ENCODE results near the gene RNU6-9. TPM values are rescaled to one million over a fixed set of nuclear protein-coding genes. Genes with fewer than 3 reads are reported as not detected.

Gene RNU6-9
- total and polyA plus RNA-seq, 11 donors = not detected

DNA sequence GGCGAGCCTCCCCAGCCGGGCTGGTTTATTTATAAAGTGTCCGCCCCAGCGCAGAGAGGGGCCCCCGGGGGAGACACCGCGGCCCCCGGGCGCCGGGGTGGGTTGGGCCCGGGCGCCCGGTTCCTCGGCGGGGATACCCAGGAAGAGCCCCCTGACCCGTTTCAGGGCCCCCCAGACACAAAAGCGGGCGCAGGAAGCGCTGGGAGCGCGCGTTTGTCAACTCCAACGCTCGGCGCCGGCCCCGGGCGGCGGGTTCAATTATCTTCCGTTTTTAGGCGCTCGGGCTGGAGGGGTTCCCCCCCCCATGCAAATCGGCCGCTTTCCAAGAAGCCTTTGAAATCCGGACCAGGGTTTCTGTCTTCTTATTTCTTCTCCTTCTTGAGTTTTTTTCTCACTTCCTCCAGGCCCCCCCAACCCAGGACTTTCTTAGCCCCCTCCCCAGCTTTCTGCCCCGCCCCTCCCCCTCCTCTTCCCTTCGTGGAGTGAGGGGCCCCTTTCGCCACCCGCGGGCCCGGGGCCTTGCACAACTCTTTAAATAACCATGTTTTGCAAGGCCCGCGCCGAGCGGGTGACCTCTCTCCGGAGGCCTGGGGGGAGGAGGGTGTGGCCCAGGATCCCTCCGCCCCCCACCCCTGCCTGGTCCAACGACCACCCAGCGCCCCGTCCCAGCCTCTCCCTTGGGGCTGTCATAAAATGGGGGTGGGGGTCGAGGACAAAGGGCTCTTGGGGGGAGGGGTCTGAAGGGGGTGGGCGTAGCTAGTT lies 33.5 kb downstream of the RNU6-9 start:
- WGBS, 4 donors = 0 to 1% (median 1%) methylated on average over 35 to 52 of the region's 52 CpGs
- peak; percentile 68 to 85 (median 75) for DNase-seq
- ATAC-seq = peak in 2 of 4 donors; percentile 21 to 35
- intact Hi-C loops (cut with DNase I) = loop anchor here in 2 of 10 donors (10.0 kb wide), 2 partner anchors 258 to 318 kb away; partner anchors contain the start of genes ATP5F1D (in 1 of the 2) and MIDN (in 1 of the 2)
- no peak for TF ChIP-seq POLR2A (IDR thresholded peaks at IDR 0.05)
- TF ChIP-seq, protein P1, sequence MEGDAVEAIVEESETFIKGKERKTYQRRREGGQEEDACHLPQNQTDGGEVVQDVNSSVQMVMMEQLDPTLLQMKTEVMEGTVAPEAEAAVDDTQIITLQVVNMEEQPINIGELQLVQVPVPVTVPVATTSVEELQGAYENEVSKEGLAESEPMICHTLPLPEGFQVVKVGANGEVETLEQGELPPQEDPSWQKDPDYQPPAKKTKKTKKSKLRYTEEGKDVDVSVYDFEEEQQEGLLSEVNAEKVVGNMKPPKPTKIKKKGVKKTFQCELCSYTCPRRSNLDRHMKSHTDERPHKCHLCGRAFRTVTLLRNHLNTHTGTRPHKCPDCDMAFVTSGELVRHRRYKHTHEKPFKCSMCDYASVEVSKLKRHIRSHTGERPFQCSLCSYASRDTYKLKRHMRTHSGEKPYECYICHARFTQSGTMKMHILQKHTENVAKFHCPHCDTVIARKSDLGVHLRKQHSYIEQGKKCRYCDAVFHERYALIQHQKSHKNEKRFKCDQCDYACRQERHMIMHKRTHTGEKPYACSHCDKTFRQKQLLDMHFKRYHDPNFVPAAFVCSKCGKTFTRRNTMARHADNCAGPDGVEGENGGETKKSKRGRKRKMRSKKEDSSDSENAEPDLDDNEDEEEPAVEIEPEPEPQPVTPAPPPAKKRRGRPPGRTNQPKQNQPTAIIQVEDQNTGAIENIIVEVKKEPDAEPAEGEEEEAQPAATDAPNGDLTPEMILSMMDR (IDR thresholded peaks at IDR 0.05) = no peak
- peaks cover 0 to 34% (median 18%) of the 10 kb centered on the region in 12 donors for H3K4me1 ChIP-seq
- no peaks in the 10 kb centered on the region for H3K9me3 ChIP-seq
- H3K4me3 ChIP-seq = peak overlapping the region; percentile 54 to 96 (median 86)
- H3K36me3 ChIP-seq = peaks cover 0 to 9% (median 0%) of the 10 kb centered on the region in 9 donors
- H3K27ac ChIP-seq = peak overlapping the region in 11 of 12 donors; percentile 53 to 93 (median 82)
- no peaks in the 10 kb centered on the region for H3K27me3 ChIP-seq

DNA sequence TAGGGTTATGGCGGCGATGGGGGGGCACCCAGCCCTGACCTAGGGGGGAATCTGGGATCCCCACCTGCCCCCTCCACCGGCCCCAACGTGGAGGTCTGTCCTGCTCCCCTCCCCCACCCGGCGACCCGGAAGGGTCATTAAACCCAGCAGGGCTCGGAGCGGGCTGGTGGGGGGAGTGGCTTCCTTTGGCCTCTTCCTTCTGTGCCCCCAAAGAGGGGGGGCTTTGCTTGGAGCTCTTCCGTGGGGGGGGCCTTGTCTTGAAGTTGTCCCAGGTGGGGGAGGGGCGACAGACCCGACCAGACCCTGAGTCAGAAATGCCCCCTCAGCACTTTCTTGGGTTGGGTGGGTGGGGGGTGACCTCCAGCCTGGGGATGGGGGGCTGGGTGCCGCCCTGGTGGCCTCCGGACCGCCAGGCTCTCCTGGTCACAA lies 34.1 kb downstream of the RNU6-9 start:
- Histone ChIP-seq H3K9me3 (no peaks in the 10 kb centered on the region), H3K4me1 (peaks cover 0 to 37% (median 17%) of the 10 kb centered on the region in 12 donors), H3K4me3 (peak overlapping the region in 11 of 12 donors; percentile 63 to 96 (median 89)), H3K27ac (peak overlapping the region in 10 of 12 donors; percentile 53 to 93 (median 82)), H3K27me3 (no peaks in the 10 kb centered on the region), H3K36me3 (peaks cover 0 to 9% (median 0%) of the 10 kb centered on the region in 9 donors)
- no peak for TF ChIP-seq POLR2A (IDR thresholded peaks at IDR 0.05)
- TF ChIP-seq, protein P1 (IDR thresholded peaks at IDR 0.05) = no peak
- 13 to 37% (median 16%) methylated on average over 3 to 15 of the region's 15 CpGs for WGBS, 4 donors
- no peak for ATAC-seq
- intact Hi-C loops (cut with DNase I) = loop anchor here in 2 of 10 donors (10.0 kb wide), 2 partner anchors 257 to 317 kb away; partner anchors contain the start of genes ATP5F1D (in 1 of the 2) and MIDN (in 1 of the 2)
- DNase-seq = peak in 2 of 5 donors; percentile 66 to 72

GRCh38 chr19:927780-928401 lies 34.6 kb downstream of the RNU6-9 start:
- Histone ChIP-seq H3K27ac (peak overlapping the region in 10 of 12 donors; percentile 53 to 93 (median 82)), H3K9me3 (no peaks in the 10 kb centered on the region), H3K36me3 (peaks cover 0 to 9% (median 0%) of the 10 kb centered on the region in 9 donors), H3K27me3 (no peaks in the 10 kb centered on the region), H3K4me1 (peaks cover 4 to 42% (median 22%) of the 10 kb centered on the region in 12 donors), H3K4me3 (peak overlapping the region in 10 of 12 donors; percentile 63 to 96 (median 87))
- no peak for ATAC-seq
- TF ChIP-seq, protein P1 (IDR thresholded peaks at IDR 0.05) = no peak
- no peak for TF ChIP-seq POLR2A (IDR thresholded peaks at IDR 0.05)
- intact Hi-C loops (cut with DNase I) = loop anchor here in 2 of 10 donors (10.0 kb wide), 2 partner anchors 257 to 317 kb away; partner anchors contain the start of genes ATP5F1D (in 1 of the 2) and MIDN (in 1 of the 2)
- DNase-seq = no peak
- 73 to 81% (median 77%) methylated on average over 9 to 12 of the region's 12 CpGs for whole genome bisulfite sequencing, 4 donors

Measured in heart left ventricle (tissue), 16 donors.